ENCODE measurements around the gene BOLA1. TPM values are rescaled to one million over a fixed set of nuclear protein-coding genes. Genes with fewer than 3 reads are reported as not detected.

Gene BOLA1
- polyA plus RNA-seq, 1 of the 3 experiments (the other 2 are of a cell fraction) = 24.6 TPM

DNA sequence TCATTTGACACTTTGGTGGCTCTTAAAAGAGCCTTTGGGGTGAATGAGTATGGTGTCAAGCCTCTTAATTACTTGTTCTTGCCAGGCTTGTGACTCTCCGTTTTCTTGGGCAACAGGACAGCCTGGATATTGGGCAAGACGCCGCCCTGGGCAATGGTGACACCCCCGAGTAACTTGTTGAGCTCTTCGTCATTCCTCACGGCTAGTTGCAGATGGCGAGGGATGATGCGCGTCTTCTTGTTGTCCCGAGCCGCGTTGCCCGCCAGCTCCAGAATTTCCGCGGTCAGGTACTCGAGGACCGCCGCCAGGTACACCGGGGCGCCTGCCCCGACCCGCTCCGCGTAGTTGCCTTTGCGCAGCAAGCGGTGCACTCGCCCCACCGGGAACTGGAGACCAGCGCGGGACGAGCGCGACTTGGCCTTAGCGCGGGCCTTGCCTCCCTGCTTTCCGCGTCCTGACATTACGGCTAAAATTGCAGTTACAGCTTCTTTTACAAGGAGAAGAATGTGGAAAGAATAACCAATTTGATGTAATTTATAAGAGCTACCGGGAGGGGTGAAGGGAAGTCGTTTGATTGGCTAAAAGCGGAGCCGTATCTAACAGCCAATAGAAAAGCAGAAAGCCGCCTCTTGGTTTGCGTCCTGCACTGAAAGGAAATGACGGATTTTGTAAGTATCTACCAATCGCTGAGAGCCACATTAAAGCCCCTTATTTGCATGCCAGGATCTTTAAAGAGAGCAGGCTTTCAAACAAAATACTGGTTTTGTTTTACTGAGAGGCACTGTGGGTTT is 11.7 kb upstream of the BOLA1 start (continued):
- no peak for TF ChIP-seq FOSL2 (IDR thresholded peaks at IDR 0.05; ENCODE audit: borderline replicate concordance, low read depth)
- TF ChIP-seq, protein P1, sequence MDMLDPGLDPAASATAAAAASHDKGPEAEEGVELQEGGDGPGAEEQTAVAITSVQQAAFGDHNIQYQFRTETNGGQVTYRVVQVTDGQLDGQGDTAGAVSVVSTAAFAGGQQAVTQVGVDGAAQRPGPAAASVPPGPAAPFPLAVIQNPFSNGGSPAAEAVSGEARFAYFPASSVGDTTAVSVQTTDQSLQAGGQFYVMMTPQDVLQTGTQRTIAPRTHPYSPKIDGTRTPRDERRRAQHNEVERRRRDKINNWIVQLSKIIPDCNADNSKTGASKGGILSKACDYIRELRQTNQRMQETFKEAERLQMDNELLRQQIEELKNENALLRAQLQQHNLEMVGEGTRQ (IDR thresholded peaks at IDR 0.05; ENCODE audit: borderline replicate concordance, low read depth, low read length) = no peak
- TF ChIP-seq TCF12 (IDR thresholded peaks at IDR 0.05) = no peak; the same call in none of the 2 replicates
- TF ChIP-seq YY1 (IDR thresholded peaks at IDR 0.05; ENCODE audit: low read depth) = no peak
- no peak for TF ChIP-seq MEF2A (IDR thresholded peaks at IDR 0.05; ENCODE audit: borderline replicate concordance, low read depth)
- no peak for TF ChIP-seq CHD2 (IDR thresholded peaks at IDR 0.05; ENCODE audit: low read length, partially characterized antibody)
- no peak for TF ChIP-seq MXI1 (IDR thresholded peaks at IDR 0.05; ENCODE audit: low read depth, low read length)
- TF ChIP-seq FOXJ3 (CRISPR knock-in tag; IDR thresholded peaks at IDR 0.05) = no peak
- no peak for TF ChIP-seq ELF1 (IDR thresholded peaks at IDR 0.05)
- TF ChIP-seq, protein P2, sequence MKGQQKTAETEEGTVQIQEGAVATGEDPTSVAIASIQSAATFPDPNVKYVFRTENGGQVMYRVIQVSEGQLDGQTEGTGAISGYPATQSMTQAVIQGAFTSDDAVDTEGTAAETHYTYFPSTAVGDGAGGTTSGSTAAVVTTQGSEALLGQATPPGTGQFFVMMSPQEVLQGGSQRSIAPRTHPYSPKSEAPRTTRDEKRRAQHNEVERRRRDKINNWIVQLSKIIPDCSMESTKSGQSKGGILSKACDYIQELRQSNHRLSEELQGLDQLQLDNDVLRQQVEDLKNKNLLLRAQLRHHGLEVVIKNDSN (IDR thresholded peaks at IDR 0.05; ENCODE audit: borderline replicate concordance, low read depth) = no peak

GRCh38 chr1:149888247-149888998 is 10.9 kb upstream of the BOLA1 start:
- H3K9ac ChIP-seq = peak overlapping the region; percentile 79
- H3K4me2 ChIP-seq = peak overlapping the region; percentile 80
- peak overlapping the region; percentile 98 to 100 for H3K27ac ChIP-seq (ENCODE audit: low read depth in 2 of 2, low read length in 1 of 2)
- peaks cover 23% of the 10 kb centered on the region for H3K79me2 ChIP-seq (ENCODE audit: insufficient read depth)
- peaks cover 20% of the 10 kb centered on the region; the same call in 1 of the 2 replicates for H4K20me1 ChIP-seq (ENCODE audit: insufficient read depth)
- H3F3A ChIP-seq (replicated peaks; ENCODE audit: insufficient read depth) = peaks cover 43% of the 10 kb centered on the region
- POLR2A ChIA-PET = interaction anchor here (0.6 to 4.4 kb wide), 24 partner anchors 11 to 299 kb away, joined by 3 to 34 read pairs (median 8); partner anchors contain the start of genes BOLA1, OTUD7B, SF3B4 and SV2A
- peak overlapping the region; percentile 88 for H2AFZ ChIP-seq (ENCODE audit: low read depth)
- peak; percentile 75 for DNase-seq
- H3K9me3 ChIP-seq = no peaks in the 10 kb centered on the region
- under 1% methylated on average over 28 of the region's 28 CpGs for WGBS (ENCODE audit: low lambda C conversion rate)
- peaks cover 8 to 19% of the 10 kb centered on the region in 2 experiments; a peak in 3 of 4 replicates for H3K4me1 ChIP-seq (ENCODE audit: control insufficient read depth in 1 of 2, insufficient read depth in 2 of 2, low read depth in 1 of 2, low read length in 1 of 2)
- no peaks in the 10 kb centered on the region for H3K9me2 ChIP-seq
- no peaks in the 10 kb centered on the region for H3K36me3 ChIP-seq (replicated peaks in 1 of 2; ENCODE audit: control insufficient read depth in 1 of 2, insufficient read depth in 2 of 2, low read length in 1 of 2)
- no peaks in the 10 kb centered on the region for H3K27me3 ChIP-seq (ENCODE audit: insufficient read depth)
- peak overlapping the region; percentile 73 to 80 for H3K4me3 ChIP-seq (ENCODE audit: low read depth in 2 of 2, low read length in 1 of 2)
- CTCF ChIA-PET = interaction anchor here (0.6 to 3.6 kb wide), 26 partner anchors 8 to 302 kb away, joined by 3 to 33 read pairs (median 4); partner anchors contain the start of genes BOLA1, SF3B4 and VPS45
- TF ChIP-seq, protein P3, sequence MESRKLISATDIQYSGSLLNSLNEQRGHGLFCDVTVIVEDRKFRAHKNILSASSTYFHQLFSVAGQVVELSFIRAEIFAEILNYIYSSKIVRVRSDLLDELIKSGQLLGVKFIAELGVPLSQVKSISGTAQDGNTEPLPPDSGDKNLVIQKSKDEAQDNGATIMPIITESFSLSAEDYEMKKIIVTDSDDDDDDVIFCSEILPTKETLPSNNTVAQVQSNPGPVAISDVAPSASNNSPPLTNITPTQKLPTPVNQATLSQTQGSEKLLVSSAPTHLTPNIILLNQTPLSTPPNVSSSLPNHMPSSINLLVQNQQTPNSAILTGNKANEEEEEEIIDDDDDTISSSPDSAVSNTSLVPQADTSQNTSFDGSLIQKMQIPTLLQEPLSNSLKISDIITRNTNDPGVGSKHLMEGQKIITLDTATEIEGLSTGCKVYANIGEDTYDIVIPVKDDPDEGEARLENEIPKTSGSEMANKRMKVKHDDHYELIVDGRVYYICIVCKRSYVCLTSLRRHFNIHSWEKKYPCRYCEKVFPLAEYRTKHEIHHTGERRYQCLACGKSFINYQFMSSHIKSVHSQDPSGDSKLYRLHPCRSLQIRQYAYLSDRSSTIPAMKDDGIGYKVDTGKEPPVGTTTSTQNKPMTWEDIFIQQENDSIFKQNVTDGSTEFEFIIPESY (IDR thresholded peaks at IDR 0.05; ENCODE audit: borderline replicate concordance, low read depth) = peak; percentile 71; the same call in 1 of the 2 replicates
- TF ChIP-seq RAD21 (IDR thresholded peaks at IDR 0.05; ENCODE audit: low read length) (peak; percentile 64), ELF1 (IDR thresholded peaks at IDR 0.05) (no peak), RXRA (IDR thresholded peaks at IDR 0.05; ENCODE audit: borderline replicate concordance, low read depth) (peak; percentile 36; the same call in 1 of the 2 replicates), MAX (IDR thresholded peaks at IDR 0.05; ENCODE audit: low read depth) (peak; percentile 65), TCF12 (IDR thresholded peaks at IDR 0.05) (peak; percentile 28; the same call in 1 of the 2 replicates), MEF2A (IDR thresholded peaks at IDR 0.05; ENCODE audit: borderline replicate concordance, low read depth) (no peak), JUND (IDR thresholded peaks at IDR 0.05) (peak; percentile 5; the same call in 1 of the 2 replicates), SMC3 (IDR thresholded peaks at IDR 0.05; ENCODE audit: low read depth, low read length) (peak; percentile 73), RFX5 (IDR thresholded peaks at IDR 0.05; ENCODE audit: low read length) (no peak), POLR2AphosphoS5 (IDR thresholded peaks at IDR 0.05; ENCODE audit: low read depth, low read length) (peak; percentile 63), GATA2 (CRISPR knock-in tag; IDR thresholded peaks at IDR 0.05) (no peak), FOXJ3 (CRISPR knock-in tag; IDR thresholded peaks at IDR 0.05) (no peak), NFIC (IDR thresholded peaks at IDR 0.05; ENCODE audit: borderline replicate concordance) (peak; percentile 38; the same call in 1 of the 2 replicates)
- TF ChIP-seq, protein P4, sequence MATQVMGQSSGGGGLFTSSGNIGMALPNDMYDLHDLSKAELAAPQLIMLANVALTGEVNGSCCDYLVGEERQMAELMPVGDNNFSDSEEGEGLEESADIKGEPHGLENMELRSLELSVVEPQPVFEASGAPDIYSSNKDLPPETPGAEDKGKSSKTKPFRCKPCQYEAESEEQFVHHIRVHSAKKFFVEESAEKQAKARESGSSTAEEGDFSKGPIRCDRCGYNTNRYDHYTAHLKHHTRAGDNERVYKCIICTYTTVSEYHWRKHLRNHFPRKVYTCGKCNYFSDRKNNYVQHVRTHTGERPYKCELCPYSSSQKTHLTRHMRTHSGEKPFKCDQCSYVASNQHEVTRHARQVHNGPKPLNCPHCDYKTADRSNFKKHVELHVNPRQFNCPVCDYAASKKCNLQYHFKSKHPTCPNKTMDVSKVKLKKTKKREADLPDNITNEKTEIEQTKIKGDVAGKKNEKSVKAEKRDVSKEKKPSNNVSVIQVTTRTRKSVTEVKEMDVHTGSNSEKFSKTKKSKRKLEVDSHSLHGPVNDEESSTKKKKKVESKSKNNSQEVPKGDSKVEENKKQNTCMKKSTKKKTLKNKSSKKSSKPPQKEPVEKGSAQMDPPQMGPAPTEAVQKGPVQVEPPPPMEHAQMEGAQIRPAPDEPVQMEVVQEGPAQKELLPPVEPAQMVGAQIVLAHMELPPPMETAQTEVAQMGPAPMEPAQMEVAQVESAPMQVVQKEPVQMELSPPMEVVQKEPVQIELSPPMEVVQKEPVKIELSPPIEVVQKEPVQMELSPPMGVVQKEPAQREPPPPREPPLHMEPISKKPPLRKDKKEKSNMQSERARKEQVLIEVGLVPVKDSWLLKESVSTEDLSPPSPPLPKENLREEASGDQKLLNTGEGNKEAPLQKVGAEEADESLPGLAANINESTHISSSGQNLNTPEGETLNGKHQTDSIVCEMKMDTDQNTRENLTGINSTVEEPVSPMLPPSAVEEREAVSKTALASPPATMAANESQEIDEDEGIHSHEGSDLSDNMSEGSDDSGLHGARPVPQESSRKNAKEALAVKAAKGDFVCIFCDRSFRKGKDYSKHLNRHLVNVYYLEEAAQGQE (IDR thresholded peaks at IDR 0.05; ENCODE audit: low read depth, low read length) = peak; percentile 12; the same call in 1 of the 2 replicates
